A549 treated with CORT108297 at 1 μM for 4 hours (cell line): ENCODE data around the gene PRDM9. TPM values are rescaled to one million over a fixed set of nuclear protein-coding genes. Genes with fewer than 3 reads are reported as not detected.

Experiments
- total RNA-seq: library from RNA; stranded (reverse); fragments of 200-300 nt; extraction: Qiagen RNA extraction; gene quantifications from 5 replicates; pipeline ENCODE4 v1.2.3, GENCODE V29; 2022

PRDM9 gene
- total RNA-seq: not detected in 5 replicates

GRCh38 chr5:23507278-23507685 lies at the start of gene PRDM9:
Gene PRDM9 (plus strand): TSS chr5:23507609. CDS start chr5:23509034, 1,425 bp downstream.

